Prostate gland (tissue), 2 donors: ENCODE data around the gene ARFGAP2. TPM values are rescaled to one million over a fixed set of nuclear protein-coding genes. Genes with fewer than 3 reads are reported as not detected.

Experiments used
- DNase-seq: peaks from one replicate; pipeline ENCODE4 v3.0.0-alpha.2; 2019; ENCODE audit warnings: low spot score
- H3K27ac ChIP-seq, 2 donors: fragments of 200-600 bp; sonication (generic); 2 replicates each; pipeline ENCODE4 v1.5.1; 2017 to 2019
- H3K27me3 ChIP-seq: fragments of 200-600 bp; sonication (generic); replicated peaks from 2 replicates; pipeline ENCODE4 v1.5.1; 2019; ENCODE audit not compliant: insufficient read depth
- H3K36me3 ChIP-seq, 2 donors: fragments of 200-600 bp; sonication (generic); 1 replicate in 1 of 2; 2 replicates in 1 of 2; pipeline versions ENCODE4 v1.5.1 to v1.8.1; 2017 to 2019
- H3K4me1 ChIP-seq: fragments of 200-600 bp; sonication (generic); replicated peaks from 2 replicates; pipeline ENCODE4 v1.5.1; 2019
- H3K4me3 ChIP-seq, 2 donors: fragments of 200-600 bp; sonication (generic); 2 replicates each; pipeline ENCODE4 v1.5.1; 2017 to 2019
- H3K9me3 ChIP-seq: fragments of 200-600 bp; sonication (generic); 2 replicates; pipeline ENCODE4 v1.5.1; 2017
- CTCF ChIP-seq, 4 experiments: fragments of 200-600 bp in 2 of 4; fragments of 450-650 bp in 2 of 4; sonication (generic) in 2 of 4; IDR thresholded peaks; 1 replicate in 3 of 4; 2 replicates in 1 of 4; pipeline ENCODE4 v1.5.1; 2016 to 2019; ENCODE audit warnings: antibody characterized with exemption in 4 of 4, mild to moderate bottlenecking in 2 of 4, moderate library complexity in 2 of 4
- POLR2A ChIP-seq: fragments of 450-650 bp; IDR thresholded peaks from one replicate; pipeline ENCODE4 v1.6.1; 2016; ENCODE audit warnings: antibody characterized with exemption, mild to moderate bottlenecking
- POLR2AphosphoS5 ChIP-seq: sonication (generic); formaldehyde crosslinking; IDR thresholded peaks from one replicate; pipeline ENCODE4 v1.6.1; 2017; ENCODE audit warnings: antibody characterized with exemption
- WGBS: methylation state at CpG from one replicate; pipeline ENCODE4 v1.1.5; 2018; 5-methylcytosine and 5-hydroxymethylcytosine counted together
- intact Hi-C: fragments of 100-400 bp; cut with DNase I; formaldehyde crosslinking; loops from one replicate; pipeline ENCODE4 v1.14.2; 2022
- total RNA-seq, 2 donors: library from RNA; depleted of rRNA; stranded (reverse); fragments of >200 nt; gene quantifications; one replicate each; pipeline ENCODE4 v1.1.0, GENCODE V29; 2016

ARFGAP2 gene
- total RNA-seq, 2 donors from 2014 or later = 111 to 146 TPM

GRCh38 chr11:47149782-47150181 is 26.9 kb downstream of the ARFGAP2 start:
- Histone ChIP-seq H3K36me3 (no peaks in the 10 kb centered on the region), H3K27ac (no peak overlapping the region), H3K9me3 (no peaks in the 10 kb centered on the region), H3K4me3 (no peak overlapping the region), H3K4me1 (no peaks in the 10 kb centered on the region), H3K27me3 (no peaks in the 10 kb centered on the region)
- no peak for DNase-seq
- TF ChIP-seq POLR2A (no peak), POLR2AphosphoS5 (no peak), CTCF (IDR thresholded peaks at IDR 0.05) (no peak)
- intact Hi-C loops = no loop called here
- WGBS = 37% methylated on average over 2 of the region's 2 CpGs

GRCh38 chr11:47148903-47149531 is 27.7 kb downstream of the ARFGAP2 start:
- no peaks in the 10 kb centered on the region for H3K9me3 ChIP-seq
- no peaks in the 10 kb centered on the region for H3K4me1 ChIP-seq
- H3K4me3 ChIP-seq = no peak overlapping the region
- H3K27ac ChIP-seq = no peak overlapping the region
- WGBS = 33% methylated on average over 10 of the region's 10 CpGs
- DNase-seq = no peak
- H3K36me3 ChIP-seq = no peaks in the 10 kb centered on the region
- H3K27me3 ChIP-seq = no peaks in the 10 kb centered on the region
- TF ChIP-seq CTCF (IDR thresholded peaks at IDR 0.05) (no peak), POLR2AphosphoS5 (no peak), POLR2A (no peak)
- intact Hi-C loops = no loop called here

DNA sequence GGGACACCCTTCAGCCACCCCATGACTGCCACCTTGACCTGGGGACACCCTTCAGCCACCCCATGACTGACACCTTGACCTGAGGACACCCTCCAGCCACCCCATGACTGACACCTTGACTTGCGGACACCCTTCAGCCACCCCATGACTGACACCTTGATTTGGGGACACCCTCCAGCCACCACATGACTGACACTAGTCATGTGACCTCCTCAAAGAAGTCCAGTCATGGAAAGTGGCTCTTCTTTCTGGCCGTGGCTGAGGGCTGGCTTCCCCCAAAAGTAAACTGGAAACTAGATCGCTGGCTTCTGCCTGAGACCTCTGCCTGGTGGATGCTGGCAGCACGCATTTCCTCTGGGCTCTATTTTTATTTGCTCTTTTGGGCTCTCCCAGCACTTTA is 28.4 kb downstream of the ARFGAP2 start:
- no peak for DNase-seq
- WGBS = 82% methylated on average over 4 of the region's 4 CpGs
- TF ChIP-seq CTCF (IDR thresholded peaks at IDR 0.05) (no peak), POLR2AphosphoS5 (no peak), POLR2A (no peak)
- intact Hi-C loops = no loop called here
- Histone ChIP-seq H3K4me1 (no peaks in the 10 kb centered on the region), H3K9me3 (no peaks in the 10 kb centered on the region), H3K27me3 (no peaks in the 10 kb centered on the region), H3K27ac (no peak overlapping the region), H3K36me3 (no peaks in the 10 kb centered on the region), H3K4me3 (no peak overlapping the region)

DNA sequence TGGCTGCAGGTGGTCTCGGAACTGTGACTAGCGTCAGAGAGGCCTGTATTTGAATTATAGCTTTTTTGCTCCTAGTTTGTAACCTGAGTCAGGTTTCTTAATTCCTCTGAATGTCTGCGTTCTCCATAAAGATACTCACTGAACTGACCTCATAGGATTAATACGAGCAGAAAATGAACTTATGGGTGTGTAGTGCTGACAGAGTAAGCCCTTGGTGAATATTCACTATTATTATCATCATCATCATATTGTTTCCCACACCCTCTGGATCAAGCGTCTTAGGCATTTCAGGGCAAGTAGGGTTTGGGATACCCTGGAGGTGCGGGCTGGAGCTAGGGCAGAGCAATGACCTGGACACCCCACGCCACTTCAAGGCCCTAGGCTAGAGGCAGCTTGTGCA is 29.0 kb downstream of the ARFGAP2 start:
- intact Hi-C loops = no loop called here
- WGBS = 93% methylated on average over 7 of the region's 7 CpGs
- H3K9me3 ChIP-seq = no peaks in the 10 kb centered on the region
- no peaks in the 10 kb centered on the region for H3K36me3 ChIP-seq
- H3K4me1 ChIP-seq = no peaks in the 10 kb centered on the region
- TF ChIP-seq POLR2AphosphoS5 (no peak), POLR2A (no peak), CTCF (IDR thresholded peaks at IDR 0.05) (no peak)
- H3K27me3 ChIP-seq = no peaks in the 10 kb centered on the region
- no peak overlapping the region for H3K4me3 ChIP-seq
- no peak overlapping the region for H3K27ac ChIP-seq
- DNase-seq = no peak

- H3K27me3 ChIP-seq = no peaks in the 10 kb centered on the region
- TF ChIP-seq POLR2A = no peak
- TF ChIP-seq CTCF (IDR thresholded peaks at IDR 0.05) = no peak
- no peak for TF ChIP-seq POLR2AphosphoS5
- WGBS = 88% methylated on average over 2 of the region's 2 CpGs
- no peaks in the 10 kb centered on the region for H3K9me3 ChIP-seq
- DNase-seq = no peak
- no peaks in the 10 kb centered on the region for H3K36me3 ChIP-seq
- intact Hi-C loops = no loop called here
- H3K27ac ChIP-seq = no peak overlapping the region
- H3K4me1 ChIP-seq = no peaks in the 10 kb centered on the region
- no peak overlapping the region for H3K4me3 ChIP-seq
Measured at GRCh38 chr11:47147250-47147649, 29.4 kb downstream of the ARFGAP2 start.
